ENCODE results near the gene TEKT3.

- TF ChIP-seq POLR2A (IDR thresholded peaks at IDR 0.05; ENCODE audit: low read depth, low read length) (no peak), EZH2 (IDR thresholded peaks at IDR 0.05; ENCODE audit: borderline replicate concordance, low read depth, low read length, severe bottlenecking) (no peak), POLR2AphosphoS5 (IDR thresholded peaks at IDR 0.05; ENCODE audit: insufficient read depth, low read depth, low read length) (no peak), JUN (IDR thresholded peaks at IDR 0.05; ENCODE audit: borderline replicate concordance, insufficient read depth, insufficient read length, low read depth) (peak; percentile 65), FOS (IDR thresholded peaks at IDR 0.05; ENCODE audit: borderline replicate concordance, insufficient read depth, low read length) (no peak), MYC (IDR thresholded peaks at IDR 0.05; ENCODE audit: low read depth, low read length) (no peak)
- TF ChIP-seq, protein P1, sequence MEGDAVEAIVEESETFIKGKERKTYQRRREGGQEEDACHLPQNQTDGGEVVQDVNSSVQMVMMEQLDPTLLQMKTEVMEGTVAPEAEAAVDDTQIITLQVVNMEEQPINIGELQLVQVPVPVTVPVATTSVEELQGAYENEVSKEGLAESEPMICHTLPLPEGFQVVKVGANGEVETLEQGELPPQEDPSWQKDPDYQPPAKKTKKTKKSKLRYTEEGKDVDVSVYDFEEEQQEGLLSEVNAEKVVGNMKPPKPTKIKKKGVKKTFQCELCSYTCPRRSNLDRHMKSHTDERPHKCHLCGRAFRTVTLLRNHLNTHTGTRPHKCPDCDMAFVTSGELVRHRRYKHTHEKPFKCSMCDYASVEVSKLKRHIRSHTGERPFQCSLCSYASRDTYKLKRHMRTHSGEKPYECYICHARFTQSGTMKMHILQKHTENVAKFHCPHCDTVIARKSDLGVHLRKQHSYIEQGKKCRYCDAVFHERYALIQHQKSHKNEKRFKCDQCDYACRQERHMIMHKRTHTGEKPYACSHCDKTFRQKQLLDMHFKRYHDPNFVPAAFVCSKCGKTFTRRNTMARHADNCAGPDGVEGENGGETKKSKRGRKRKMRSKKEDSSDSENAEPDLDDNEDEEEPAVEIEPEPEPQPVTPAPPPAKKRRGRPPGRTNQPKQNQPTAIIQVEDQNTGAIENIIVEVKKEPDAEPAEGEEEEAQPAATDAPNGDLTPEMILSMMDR (IDR thresholded peaks at IDR 0.05; ENCODE audit: extremely low read depth in 1 of 2, insufficient read depth in 1 of 2, low read depth in 1 of 2, low read length in 2 of 2), result no peak
- TF ChIP-seq, protein P2, sequence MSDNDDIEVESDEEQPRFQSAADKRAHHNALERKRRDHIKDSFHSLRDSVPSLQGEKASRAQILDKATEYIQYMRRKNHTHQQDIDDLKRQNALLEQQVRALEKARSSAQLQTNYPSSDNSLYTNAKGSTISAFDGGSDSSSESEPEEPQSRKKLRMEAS (IDR thresholded peaks at IDR 0.05; ENCODE audit: insufficient read depth, insufficient read length), result no peak
Observed at GRCh38 chr17:15289285-15290183, 51.9 kb downstream of the TEKT3 start.
